GM23338 (cell line): ENCODE data around the gene MATK. TPM values are rescaled to one million over a fixed set of nuclear protein-coding genes. Genes with fewer than 3 reads are reported as not detected.

Experiments
- ATAC-seq: fragments of 200-7000 bp; cut with Tn5 transposase; 3 replicates; pipeline ENCODE4 v1.9.1; 2020
- DNase-seq: peaks from one replicate; pipeline ENCODE4 v3.0.0-alpha.2; 2015; ENCODE audit warnings: low spot score
- H2AFZ ChIP-seq: fragments of 200-600 bp; sonication (generic); 2 replicates; pipeline ENCODE4 v1.8.0; 2016; ENCODE audit warnings: antibody characterized with exemption, mild to moderate bottlenecking, moderate library complexity
- H3F3A ChIP-seq: fragments of 200-600 bp; sonication (generic); replicated peaks from 2 replicates; pipeline ENCODE4 v1.8.0; 2017; ENCODE audit warnings: antibody characterized with exemption, mixed run types, low read depth
- H3K27ac ChIP-seq: fragments of 200-600 bp; sonication (generic); 2 replicates; pipeline ENCODE4 v1.6.1; 2016; ENCODE audit warnings: low read depth
- H3K27me3 ChIP-seq: fragments of 200-600 bp; sonication (generic); 2 replicates; pipeline ENCODE4 v1.8.0; 2016; ENCODE audit warnings: mild to moderate bottlenecking, mixed run types, moderate library complexity; ENCODE audit not compliant: insufficient read depth
- H3K36me3 ChIP-seq: fragments of 200-600 bp; sonication (generic); 2 replicates; pipeline ENCODE4 v1.8.0; 2016; ENCODE audit warnings: mild to moderate bottlenecking; ENCODE audit not compliant: insufficient read depth
- H3K4me1 ChIP-seq: fragments of 200-600 bp; sonication (generic); 2 replicates; pipeline ENCODE4 v1.8.0; 2016; ENCODE audit warnings: mild to moderate bottlenecking, moderate library complexity; ENCODE audit not compliant: insufficient read depth
- H3K4me2 ChIP-seq: fragments of 200-600 bp; sonication (generic); 2 replicates; pipeline ENCODE4 v1.7.1; 2017; ENCODE audit warnings: mixed run types
- H3K4me3 ChIP-seq: fragments of 200-600 bp; sonication (generic); 2 replicates; pipeline ENCODE4 v1.6.1; 2016; ENCODE audit warnings: mixed run types
- H3K79me2 ChIP-seq: fragments of 200-600 bp; sonication (generic); replicated peaks from 2 replicates; pipeline ENCODE4 v1.8.0; 2017; ENCODE audit warnings: mild to moderate bottlenecking; ENCODE audit not compliant: insufficient read depth
- H3K9me2 ChIP-seq: fragments of 200-600 bp; sonication (generic); 2 replicates; pipeline ENCODE4 v1.8.0; 2017; ENCODE audit not compliant: insufficient read depth
- H4K20me1 ChIP-seq: fragments of 200-600 bp; sonication (generic); replicated peaks from 2 replicates; pipeline ENCODE4 v1.8.0; 2017; ENCODE audit warnings: mild to moderate bottlenecking; ENCODE audit not compliant: insufficient read depth
- H3K27ac Mint-ChIP-seq: 2 replicates; pipeline ENCODE4 v1.8.0; 2020; ENCODE audit warnings: inconsistent platforms, mild to moderate bottlenecking, moderate library complexity, mixed read lengths
- H3K27me3 Mint-ChIP-seq: 3 replicates; pipeline ENCODE4 v1.8.0; 2022; ENCODE audit warnings: low read depth, mild to moderate bottlenecking, moderate library complexity, mixed read lengths, inconsistent platforms; ENCODE audit not compliant: insufficient read depth, poor library complexity
- H3K36me3 Mint-ChIP-seq: 3 replicates; pipeline ENCODE4 v1.8.0; 2021; ENCODE audit warnings: low read depth, mild to moderate bottlenecking, inconsistent platforms, moderate library complexity, mixed read lengths
- H3K4me1 Mint-ChIP-seq: 3 replicates; pipeline ENCODE4 v1.8.0; 2020; ENCODE audit warnings: mild to moderate bottlenecking, inconsistent platforms, mixed read lengths
- H3K4me3 Mint-ChIP-seq: 3 replicates; pipeline ENCODE4 v1.8.0; 2021; ENCODE audit warnings: moderate library complexity, mild to moderate bottlenecking, inconsistent platforms, mixed read lengths
- H3K9me3 Mint-ChIP-seq: 3 replicates; pipeline ENCODE4 v1.8.0; 2020; ENCODE audit warnings: moderate library complexity, mild to moderate bottlenecking, inconsistent platforms, mixed read lengths
- CREB1 ChIP-seq: fragments of 250-450 bp; sonication (Bioruptor Pico); IDR thresholded peaks from 2 replicates; pipeline ENCODE4 v1.5.0; 2020; ENCODE audit warnings: low read depth, mild to moderate bottlenecking, moderate library complexity
- EZH2 ChIP-seq: fragments of 200-600 bp; sonication (generic); IDR thresholded peaks from one replicate; pipeline ENCODE4 v1.8.0; 2017; ENCODE audit warnings: antibody characterized with exemption, mild to moderate bottlenecking, low read depth; ENCODE audit not compliant: unreplicated experiment
- EZH2phosphoT487 ChIP-seq: fragments of 200-600 bp; sonication (generic); IDR thresholded peaks from one replicate; pipeline ENCODE4 v1.8.1; 2018; ENCODE audit warnings: antibody characterized with exemption; ENCODE audit not compliant: unreplicated experiment
- JUNB ChIP-seq: IDR thresholded peaks from one replicate; pipeline ENCODE4 v1.6.1; 2016; ENCODE audit warnings: antibody characterized with exemption; ENCODE audit not compliant: unreplicated experiment
- NANOG ChIP-seq: IDR thresholded peaks from 2 replicates; pipeline ENCODE4 v1.6.1; 2016; ENCODE audit warnings: antibody characterized with exemption, borderline replicate concordance
- POLR2AphosphoS5 ChIP-seq: IDR thresholded peaks from 2 replicates; pipeline ENCODE4 v1.6.1; 2016; ENCODE audit warnings: antibody characterized with exemption, low read depth
- STAT1 ChIP-seq: IDR thresholded peaks from one replicate; pipeline ENCODE4 v1.6.1; 2016; ENCODE audit warnings: antibody characterized with exemption; ENCODE audit not compliant: unreplicated experiment
- ZNF114 ChIP-seq: fragments of 250-450 bp; sonication (Bioruptor Pico); IDR thresholded peaks from 2 replicates; pipeline ENCODE4 v1.5.0; 2020; ENCODE audit warnings: mild to moderate bottlenecking, moderate library complexity
- ZNF331 ChIP-seq: fragments of 250-450 bp; sonication (Bioruptor Pico); IDR thresholded peaks from 2 replicates; pipeline ENCODE4 v1.5.0; 2020; ENCODE audit warnings: low read depth, mild to moderate bottlenecking, moderate library complexity
- ZNF462 ChIP-seq: fragments of 250-450 bp; sonication (Bioruptor Pico); IDR thresholded peaks from 2 replicates; pipeline ENCODE4 v1.5.0; 2020; ENCODE audit warnings: mild to moderate bottlenecking, moderate library complexity
- polyA plus RNA-seq: library from polyadenylated mRNA; unstranded; fragments of >200 nt; fragmentation: Nextera tagmentation; extraction: Ambion mirVana; gene quantifications from 2 replicates; pipeline ENCODE4 v1.2.1, GENCODE V29; 2016
- total RNA-seq: library from RNA; depleted of rRNA; stranded (reverse); fragments of >200 nt; shearing (Covaris generic); gene quantifications from 2 replicates; pipeline ENCODE4 v1.2.3, GENCODE V29; 2014
- TF ChIP-seq, protein P1 (sequence below): IDR thresholded peaks from 2 replicates; pipeline ENCODE4 v1.6.1; 2016; ENCODE audit warnings: antibody characterized with exemption
- TF ChIP-seq, protein P2 (sequence below), 2 experiments: fragments of 200-600 bp in 1 of 2; sonication (generic) in 1 of 2; conservative IDR thresholded peaks; 2 replicates each; pipeline versions ENCODE4 v1.5.1 to v1.6.1; 2016 to 2017; ENCODE audit warnings: antibody characterized with exemption in 2 of 2, low read depth in 2 of 2, mild to moderate bottlenecking in 2 of 2, moderate library complexity in 1 of 2
- TF ChIP-seq, protein P3 (sequence below): IDR thresholded peaks from one replicate; pipeline ENCODE4 v1.6.1; 2018; ENCODE audit warnings: antibody characterized with exemption; ENCODE audit not compliant: unreplicated experiment

Gene MATK
- total and polyA plus RNA-seq, 2 experiments from 2014 or later = 13.4 to 21.4 TPM

DNA sequence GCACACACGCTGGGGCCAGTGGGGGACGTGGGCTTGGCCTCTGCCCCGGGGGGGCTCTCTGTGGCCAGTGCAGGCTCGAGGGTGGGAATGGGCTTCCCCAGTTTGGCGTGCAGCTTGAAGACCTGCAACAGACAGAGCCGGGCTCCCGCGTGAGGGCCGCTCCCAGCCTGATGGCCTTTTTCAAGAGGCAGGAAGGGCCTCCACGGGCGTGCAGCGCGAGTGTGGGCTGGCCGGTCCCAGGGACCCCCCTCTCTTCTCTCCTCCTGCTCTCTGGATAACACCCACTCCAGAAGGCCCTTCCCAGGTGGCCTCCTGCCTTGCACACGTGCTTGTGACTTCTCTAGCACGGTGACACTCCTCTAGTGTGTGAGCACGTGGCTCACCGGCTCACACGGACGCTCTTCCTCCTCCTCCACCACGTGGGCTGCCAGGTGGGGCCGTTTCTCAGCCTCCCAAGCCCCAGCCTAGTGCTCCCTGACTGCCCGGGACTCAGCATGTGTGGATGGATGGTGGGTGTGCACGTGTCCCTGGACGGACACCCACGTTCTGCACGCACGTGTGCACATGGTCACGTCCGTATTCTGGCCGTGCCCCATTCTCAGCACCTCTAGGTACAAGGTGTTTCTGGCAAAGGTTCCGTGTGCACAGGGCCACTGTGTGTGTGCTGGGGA is 39.2 kb upstream of the MATK start:
- peaks cover 15% of the 10 kb centered on the region for H3K27me3 Mint-ChIP-seq
- ATAC-seq (no peak), DNase-seq (no peak)
- Histone ChIP-seq H3K9me2 (no peaks in the 10 kb centered on the region), H3K4me2 (no peak overlapping the region), H3F3A (no peaks in the 10 kb centered on the region), H3K27ac (no peak overlapping the region), H2AFZ (no peak overlapping the region), H3K79me2 (no peaks in the 10 kb centered on the region), H3K27me3 (0 out of 2 replicates have a peak, but pooled peaks cover 6% of the 10 kb centered on the region), H3K36me3 (no peaks in the 10 kb centered on the region), H3K4me1 (no peaks in the 10 kb centered on the region), H4K20me1 (no peaks in the 10 kb centered on the region), H3K4me3 (no peak overlapping the region)
- no peak overlapping the region for H3K4me3 Mint-ChIP-seq
- TF ChIP-seq NANOG (no peak), EZH2phosphoT487 (no peak), ZNF462 (CRISPR knock-in tag) (no peak), JUNB (no peak), POLR2AphosphoS5 (no peak), STAT1 (no peak), CREB1 (no peak), EZH2 (no peak), ZNF114 (CRISPR knock-in tag) (no peak), ZNF331 (no peak)
- TF ChIP-seq, protein P1, sequence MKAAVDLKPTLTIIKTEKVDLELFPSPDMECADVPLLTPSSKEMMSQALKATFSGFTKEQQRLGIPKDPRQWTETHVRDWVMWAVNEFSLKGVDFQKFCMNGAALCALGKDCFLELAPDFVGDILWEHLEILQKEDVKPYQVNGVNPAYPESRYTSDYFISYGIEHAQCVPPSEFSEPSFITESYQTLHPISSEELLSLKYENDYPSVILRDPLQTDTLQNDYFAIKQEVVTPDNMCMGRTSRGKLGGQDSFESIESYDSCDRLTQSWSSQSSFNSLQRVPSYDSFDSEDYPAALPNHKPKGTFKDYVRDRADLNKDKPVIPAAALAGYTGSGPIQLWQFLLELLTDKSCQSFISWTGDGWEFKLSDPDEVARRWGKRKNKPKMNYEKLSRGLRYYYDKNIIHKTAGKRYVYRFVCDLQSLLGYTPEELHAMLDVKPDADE = no peak
- TF ChIP-seq, protein P2, sequence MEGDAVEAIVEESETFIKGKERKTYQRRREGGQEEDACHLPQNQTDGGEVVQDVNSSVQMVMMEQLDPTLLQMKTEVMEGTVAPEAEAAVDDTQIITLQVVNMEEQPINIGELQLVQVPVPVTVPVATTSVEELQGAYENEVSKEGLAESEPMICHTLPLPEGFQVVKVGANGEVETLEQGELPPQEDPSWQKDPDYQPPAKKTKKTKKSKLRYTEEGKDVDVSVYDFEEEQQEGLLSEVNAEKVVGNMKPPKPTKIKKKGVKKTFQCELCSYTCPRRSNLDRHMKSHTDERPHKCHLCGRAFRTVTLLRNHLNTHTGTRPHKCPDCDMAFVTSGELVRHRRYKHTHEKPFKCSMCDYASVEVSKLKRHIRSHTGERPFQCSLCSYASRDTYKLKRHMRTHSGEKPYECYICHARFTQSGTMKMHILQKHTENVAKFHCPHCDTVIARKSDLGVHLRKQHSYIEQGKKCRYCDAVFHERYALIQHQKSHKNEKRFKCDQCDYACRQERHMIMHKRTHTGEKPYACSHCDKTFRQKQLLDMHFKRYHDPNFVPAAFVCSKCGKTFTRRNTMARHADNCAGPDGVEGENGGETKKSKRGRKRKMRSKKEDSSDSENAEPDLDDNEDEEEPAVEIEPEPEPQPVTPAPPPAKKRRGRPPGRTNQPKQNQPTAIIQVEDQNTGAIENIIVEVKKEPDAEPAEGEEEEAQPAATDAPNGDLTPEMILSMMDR (conservative IDR thresholded peaks at IDR 0.05; ENCODE audit: low read depth in 2 of 2) = no peak
- TF ChIP-seq, protein P3, sequence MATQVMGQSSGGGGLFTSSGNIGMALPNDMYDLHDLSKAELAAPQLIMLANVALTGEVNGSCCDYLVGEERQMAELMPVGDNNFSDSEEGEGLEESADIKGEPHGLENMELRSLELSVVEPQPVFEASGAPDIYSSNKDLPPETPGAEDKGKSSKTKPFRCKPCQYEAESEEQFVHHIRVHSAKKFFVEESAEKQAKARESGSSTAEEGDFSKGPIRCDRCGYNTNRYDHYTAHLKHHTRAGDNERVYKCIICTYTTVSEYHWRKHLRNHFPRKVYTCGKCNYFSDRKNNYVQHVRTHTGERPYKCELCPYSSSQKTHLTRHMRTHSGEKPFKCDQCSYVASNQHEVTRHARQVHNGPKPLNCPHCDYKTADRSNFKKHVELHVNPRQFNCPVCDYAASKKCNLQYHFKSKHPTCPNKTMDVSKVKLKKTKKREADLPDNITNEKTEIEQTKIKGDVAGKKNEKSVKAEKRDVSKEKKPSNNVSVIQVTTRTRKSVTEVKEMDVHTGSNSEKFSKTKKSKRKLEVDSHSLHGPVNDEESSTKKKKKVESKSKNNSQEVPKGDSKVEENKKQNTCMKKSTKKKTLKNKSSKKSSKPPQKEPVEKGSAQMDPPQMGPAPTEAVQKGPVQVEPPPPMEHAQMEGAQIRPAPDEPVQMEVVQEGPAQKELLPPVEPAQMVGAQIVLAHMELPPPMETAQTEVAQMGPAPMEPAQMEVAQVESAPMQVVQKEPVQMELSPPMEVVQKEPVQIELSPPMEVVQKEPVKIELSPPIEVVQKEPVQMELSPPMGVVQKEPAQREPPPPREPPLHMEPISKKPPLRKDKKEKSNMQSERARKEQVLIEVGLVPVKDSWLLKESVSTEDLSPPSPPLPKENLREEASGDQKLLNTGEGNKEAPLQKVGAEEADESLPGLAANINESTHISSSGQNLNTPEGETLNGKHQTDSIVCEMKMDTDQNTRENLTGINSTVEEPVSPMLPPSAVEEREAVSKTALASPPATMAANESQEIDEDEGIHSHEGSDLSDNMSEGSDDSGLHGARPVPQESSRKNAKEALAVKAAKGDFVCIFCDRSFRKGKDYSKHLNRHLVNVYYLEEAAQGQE = no peak
- H3K27ac Mint-ChIP-seq = no peak overlapping the region; the same call in 1 of the 2 replicates
- no peaks in the 10 kb centered on the region for H3K9me3 Mint-ChIP-seq
- H3K4me1 Mint-ChIP-seq = no peaks in the 10 kb centered on the region
- no peaks in the 10 kb centered on the region for H3K36me3 Mint-ChIP-seq
